H1 (cell line): ENCODE results near the gene CCDC191. TPM values are rescaled to one million over a fixed set of nuclear protein-coding genes. Genes with fewer than 3 reads are reported as not detected.

ENCODE experiments used
- CTCF ChIA-PET: fragments of 300-600 bp; sonication (Branson Sonifier 250); formaldehyde crosslinking; loops from one replicate; lab custom pipeline; 2021; ENCODE audit not compliant: partially characterized antibody; lab: Charles Lee
- POLR2A ChIA-PET: fragments of 300-600 bp; sonication (Branson Sonifier 250); formaldehyde crosslinking; loops from one replicate; lab custom pipeline; 2021; ENCODE audit warnings: inconsistent platforms; ENCODE audit not compliant: partially characterized antibody; lab: Charles Lee
- DNase-seq, 2 experiments: peaks; one replicate each; pipeline versions ENCODE4 v3.0.0 to v3.0.0-alpha.2; 2010 to 2022; ENCODE audit warnings: low spot score in 2 of 2, low read depth in 1 of 2, mixed read lengths in 1 of 2
- FAIRE-seq: peaks from 2 replicates; lab custom pipeline; 2011; peaks lifted over from hg19 to GRCh38; lab: Jason Lieb, UNC
- H2AFZ ChIP-seq: 2 replicates; pipeline ENCODE4 v1.8.1; 2012; ENCODE audit warnings: low read length, inconsistent platforms
- H2AK5ac ChIP-seq: 2 replicates; pipeline ENCODE4 v1.6.1; 2013; ENCODE audit warnings: low read depth, low read length
- H2BK120ac ChIP-seq: replicated peaks from 2 replicates; pipeline ENCODE3; 2013; ENCODE audit warnings: low read depth, low read length, inconsistent platforms
- H2BK12ac ChIP-seq: 2 replicates; pipeline ENCODE4 v1.6.1; 2013; ENCODE audit warnings: low read depth, low read length
- H2BK15ac ChIP-seq: 2 replicates; pipeline ENCODE4 v1.6.1; 2013; ENCODE audit warnings: low read length
- H2BK20ac ChIP-seq: 2 replicates; pipeline ENCODE4 v1.6.1; 2013; ENCODE audit warnings: low read length
- H2BK5ac ChIP-seq: 2 replicates; pipeline ENCODE4 v1.6.1; 2013; ENCODE audit warnings: low read depth, low read length
- H3K14ac ChIP-seq: 2 replicates; pipeline ENCODE4 v1.6.1; 2013; ENCODE audit warnings: inconsistent platforms; ENCODE audit not compliant: insufficient read length
- H3K18ac ChIP-seq: 2 replicates; pipeline ENCODE4 v1.6.1; 2013; ENCODE audit warnings: low read length; ENCODE audit errors: extremely low read depth
- H3K23ac ChIP-seq: 2 replicates; pipeline ENCODE4 v1.6.1; 2013; ENCODE audit warnings: inconsistent platforms; ENCODE audit not compliant: insufficient read length
- H3K23me2 ChIP-seq: 2 replicates; pipeline ENCODE4 v1.6.1; 2013; ENCODE audit warnings: low read depth, low read length
- H3K27ac ChIP-seq: 2 replicates; pipeline ENCODE4 v1.6.1; 2011; ENCODE audit warnings: low read depth, low read length, inconsistent platforms
- H3K27me3 ChIP-seq, 4 experiments: replicated peaks in 1 of 4; 1 replicate in 1 of 4; 2 replicates in 3 of 4; pipeline versions ENCODE4 v1.6.1 to v1.8.1; 2011 to 2013; ENCODE audit warnings: low read length in 3 of 4, mild to moderate bottlenecking in 3 of 4, inconsistent platforms in 2 of 4, mixed read lengths in 2 of 4, moderate library complexity in 1 of 4; ENCODE audit not compliant: control insufficient read depth in 3 of 4, insufficient read depth in 3 of 4; ENCODE audit errors: extremely low read depth in 1 of 4
- H3K36me3 ChIP-seq, 4 experiments: 2 replicates each; pipeline versions ENCODE4 v1.6.1 to v1.8.1; 2011 to 2013; ENCODE audit warnings: mild to moderate bottlenecking in 4 of 4, low read length in 3 of 4, moderate library complexity in 2 of 4, control low read depth in 1 of 4, inconsistent platforms in 1 of 4; ENCODE audit not compliant: insufficient read depth in 4 of 4, control insufficient read depth in 2 of 4
- H3K4ac ChIP-seq: replicated peaks from 2 replicates; pipeline ENCODE3; 2013; ENCODE audit warnings: low read length, low read depth, mixed read lengths, inconsistent platforms; ENCODE audit not compliant: insufficient read length
- H3K4me1 ChIP-seq, 4 experiments: replicated peaks in 1 of 4; 1 replicate in 1 of 4; 2 replicates in 3 of 4; pipeline versions ENCODE4 v1.6.1 to v1.8.1; 2011 to 2013; ENCODE audit warnings: low read length in 3 of 4, inconsistent platforms in 2 of 4, mixed read lengths in 1 of 4; ENCODE audit not compliant: insufficient read depth in 4 of 4, control insufficient read depth in 3 of 4
- H3K4me2 ChIP-seq, 2 experiments: 2 replicates each; pipeline versions ENCODE4 v1.6.1 to v1.8.1; 2011 to 2013; ENCODE audit warnings: low read depth in 2 of 2, low read length in 2 of 2, control low read depth in 1 of 2, inconsistent platforms in 1 of 2, mild to moderate bottlenecking in 1 of 2; ENCODE audit not compliant: insufficient read depth in 1 of 2
- H3K4me3 ChIP-seq, 4 experiments: fragments of 200-600, 300-600 bp in 1 of 4; sonication (generic), shearing (Covaris generic), sonication (Bioruptor Twin) in 1 of 4; 2 replicates each; pipeline versions ENCODE4 v1.5.1 to v1.8.1; 2011 to 2016; ENCODE audit warnings: low read length in 4 of 4, low read depth in 3 of 4, control low read depth in 2 of 4, inconsistent platforms in 2 of 4, mild to moderate bottlenecking in 2 of 4, mixed read lengths in 1 of 4, moderate library complexity in 1 of 4; ENCODE audit not compliant: insufficient read depth in 2 of 4; ENCODE audit errors: extremely low read depth in 1 of 4
- H3K56ac ChIP-seq: replicated peaks from 2 replicates; pipeline ENCODE3; 2013; ENCODE audit warnings: low read depth, mild to moderate bottlenecking, mixed read lengths, low read length, inconsistent platforms; ENCODE audit not compliant: insufficient read length
- H3K79me1 ChIP-seq: 2 replicates; pipeline ENCODE4 v1.6.1; 2013; ENCODE audit warnings: low read depth, low read length, control low read depth
- H3K79me2 ChIP-seq, 2 experiments: 2 replicates each; pipeline versions ENCODE4 v1.6.1 to v1.8.1; 2012 to 2013; ENCODE audit warnings: low read length in 2 of 2, mild to moderate bottlenecking in 2 of 2, inconsistent platforms in 1 of 2; ENCODE audit not compliant: insufficient read depth in 2 of 2, control insufficient read depth in 1 of 2
- H3K9ac ChIP-seq, 4 experiments: replicated peaks in 1 of 4; 1 replicate in 1 of 4; 2 replicates in 3 of 4; pipeline versions ENCODE4 v1.6.1 to v1.8.1; 2011 to 2013; ENCODE audit warnings: low read depth in 3 of 4, low read length in 3 of 4, control low read depth in 2 of 4, mild to moderate bottlenecking in 2 of 4, moderate library complexity in 2 of 4, inconsistent platforms in 1 of 4; ENCODE audit errors: extremely low read depth in 1 of 4
- H3K9me3 ChIP-seq, 2 experiments: 2 replicates each; pipeline versions ENCODE4 v1.6.1 to v1.8.1; 2012 to 2013; ENCODE audit warnings: mild to moderate bottlenecking in 2 of 2, moderate library complexity in 2 of 2, control low read depth in 1 of 2, inconsistent platforms in 1 of 2, low read depth in 1 of 2, low read length in 1 of 2, mixed read lengths in 1 of 2; ENCODE audit not compliant: insufficient read depth in 2 of 2
- H4K20me1 ChIP-seq, 2 experiments: replicated peaks in 1 of 2; 2 replicates each; pipeline versions ENCODE3 to v1.8.1; 2011 to 2013; ENCODE audit warnings: inconsistent platforms in 2 of 2, low read length in 2 of 2, mild to moderate bottlenecking in 1 of 2; ENCODE audit not compliant: insufficient read depth in 2 of 2, control insufficient read depth in 1 of 2
- H4K5ac ChIP-seq: 2 replicates; pipeline ENCODE4 v1.6.1; 2013; ENCODE audit warnings: low read length, low read depth, mixed read lengths, inconsistent platforms; ENCODE audit not compliant: insufficient read length
- H4K8ac ChIP-seq: 2 replicates; pipeline ENCODE4 v1.8.0; 2013; ENCODE audit warnings: mild to moderate bottlenecking, moderate library complexity, low read length, inconsistent platforms; ENCODE audit not compliant: insufficient read depth; ENCODE audit errors: extremely low read depth
- H4K91ac ChIP-seq: replicated peaks from 2 replicates; pipeline ENCODE3; 2013; ENCODE audit warnings: low read length, mixed read lengths, inconsistent platforms; ENCODE audit not compliant: insufficient read length
- GABPA ChIP-seq: IDR thresholded peaks from 2 replicates; pipeline ENCODE4 v1.6.1; 2011; ENCODE audit warnings: mild to moderate bottlenecking, low read length, moderate library complexity, borderline replicate concordance; ENCODE audit not compliant: insufficient read depth
- JUND ChIP-seq: IDR thresholded peaks from 2 replicates; pipeline ENCODE4 v1.6.1; 2011; ENCODE audit warnings: mild to moderate bottlenecking, improper control_type of control experiment, low read length
- KDM1A ChIP-seq: fragments of 200-600, 300-600 bp; sonication (generic); IDR thresholded peaks from 2 replicates; pipeline ENCODE4 v1.7.1; 2016; ENCODE audit warnings: mild to moderate bottlenecking, low read length, borderline replicate concordance
- MAFK ChIP-seq: IDR thresholded peaks from 2 replicates; pipeline ENCODE4 v1.6.1; 2012; ENCODE audit warnings: low read depth, mild to moderate bottlenecking, improper control_type of control experiment, low read length
- PHF8 ChIP-seq: fragments of 200-600 bp; sonication (generic); conservative IDR thresholded peaks from 2 replicates; pipeline ENCODE4 v1.7.1; 2012; ENCODE audit warnings: low read depth, mild to moderate bottlenecking, inconsistent platforms, low read length, moderate library complexity
- RBBP5 ChIP-seq: IDR thresholded peaks from 2 replicates; pipeline ENCODE4 v1.7.1; 2012; ENCODE audit warnings: low read depth, mild to moderate bottlenecking, inconsistent platforms, low read length, moderate library complexity, borderline replicate concordance
- RNF2 ChIP-seq: fragments of 200-900, 300-1000 bp; sonication (generic); IDR thresholded peaks from 2 replicates; pipeline ENCODE4 v1.7.1; 2016; ENCODE audit warnings: borderline replicate concordance, low read depth, mild to moderate bottlenecking, antibody characterized with exemption, low read length; ENCODE audit not compliant: poor library complexity, severe bottlenecking; ENCODE audit errors: missing control alignments
- SP4 ChIP-seq: IDR thresholded peaks from 2 replicates; pipeline ENCODE4 v1.6.1; 2012; ENCODE audit warnings: low read length, inconsistent platforms
- TAF7 ChIP-seq: optimal IDR thresholded peaks from 2 replicates; pipeline ENCODE3; 2011; ENCODE audit warnings: low read depth, mild to moderate bottlenecking, inconsistent platforms, low read length, moderate library complexity, borderline replicate concordance
- TBP ChIP-seq: IDR thresholded peaks from 2 replicates; pipeline ENCODE4 v1.6.1; 2011; ENCODE audit warnings: low read depth, low read length, improper control_type of control experiment
- USF2 ChIP-seq: IDR thresholded peaks from 2 replicates; pipeline ENCODE4 v1.6.1; 2011; ENCODE audit warnings: low read length, improper control_type of control experiment
- ZNF274 ChIP-seq: IDR thresholded peaks from 2 replicates; pipeline ENCODE4 v1.7.0; 2012; ENCODE audit warnings: low read length, borderline replicate concordance; ENCODE audit errors: extremely low read depth
- WGBS, 2 experiments: shearing (Covaris generic) in 1 of 2; methylation state at CpG; one replicate each; pipeline versions ENCODE4 v1.1.6 to v1.1.7; 2013 to 2015; ENCODE audit warnings: low lambda C conversion rate in 2 of 2, mixed read lengths in 2 of 2, inconsistent platforms in 1 of 2, low coverage in 1 of 2, missing lambda C conversion rate in 1 of 2; ENCODE audit not compliant: insufficient replicate concordance in 2 of 2, insufficient coverage in 1 of 2, insufficient read length in 1 of 2; ENCODE audit errors: extremely low coverage in 1 of 2, missing lambda C conversion rate in 1 of 2; 5-methylcytosine and 5-hydroxymethylcytosine counted together
- polyA plus RNA-seq, 7 experiments: library from polyadenylated mRNA; depleted of rRNA in 3 of 7; stranded (reverse) in 5 of 7; unstranded in 2 of 7; fragments of >200 nt in 5 of 7; fragments of 200-250 nt in 2 of 7; gene quantifications; 1 replicate in 5 of 7; 2 replicates in 1 of 7; 4 replicates in 1 of 7; pipeline versions ENCODE4 v1.2.1 to v1.2.3, GENCODE V29; 2011 to 2013; ENCODE audit warnings: missing spikeins in 2 of 7, mixed read lengths in 2 of 7
- total RNA-seq: library from RNA; stranded (reverse); fragmentation: NEBNext Ultra II Directional; extraction: Animal tissue kit (Norgen Biotek cat#: 25700); gene quantifications from 2 replicates; pipeline ENCODE4 v1.2.1, GENCODE V29; 2021

Gene CCDC191
- total and polyA plus RNA-seq, 2 of the 8 experiments (the other 6 are each of a cell fraction or from before 2014, with no cell fraction given): 0.65 to 1.3 TPM

- CTCF ChIA-PET: no interaction called here
- Histone ChIP-seq H3K4ac (no peak overlapping the region), H4K91ac (no peak overlapping the region)
Measured at GRCh38 chr3:114052216-114052615, 4.1 kb downstream of the CCDC191 start.

More at GRCh38 chr3:114052216-114052615, 4.1 kb downstream of the CCDC191 start:
- Histone ChIP-seq H3K27ac (no peak overlapping the region), H3K79me1 (peaks cover 2% of the 10 kb centered on the region; the same call in 1 of the 2 replicates), H2AFZ (no peak overlapping the region), H2BK120ac (no peak overlapping the region), H2BK12ac (no peak overlapping the region), H3K23ac (no peak overlapping the region), H3K79me2 (peaks cover 4 to 7% of the 10 kb centered on the region in 2 experiments), H3K27me3 (peaks cover 0 to 6% (median 0%) of the 10 kb centered on the region in 4 experiments; a peak in 1 of 7 replicates), H4K20me1 (no peaks in the 10 kb centered on the region), H3K4me2 (no peak overlapping the region), H3K4me3 (no peak overlapping the region), H2BK15ac (no peak overlapping the region), H3K14ac (no peak overlapping the region), H3K9ac (no peak overlapping the region), H2AK5ac (no peak overlapping the region), H3K36me3 (no peaks in the 10 kb centered on the region), H4K5ac (no peak overlapping the region), H4K8ac (no peak overlapping the region), H3K56ac (no peak overlapping the region), H2BK20ac (no peak overlapping the region), H3K23me2 (peaks cover 3% of the 10 kb centered on the region; the same call in 1 of the 2 replicates), H3K4me1 (peaks cover 0 to 3% (median under 1%) of the 10 kb centered on the region in 4 experiments; a peak in 2 of 7 replicates), H3K9me3 (no peaks in the 10 kb centered on the region), H2BK5ac (no peak overlapping the region), H3K18ac (no peak overlapping the region)
- DNase-seq (no peak), FAIRE-seq (no peak)
- no peak for TF ChIP-seq RBBP5
- no peak for TF ChIP-seq TBP
- TF ChIP-seq USF2: no peak
- TF ChIP-seq SP4: no peak
- no peak for TF ChIP-seq KDM1A
- no peak for TF ChIP-seq PHF8
- TF ChIP-seq TAF7: no peak
- no peak for TF ChIP-seq RNF2
- TF ChIP-seq JUND: no peak
- TF ChIP-seq GABPA: no peak
- TF ChIP-seq MAFK: no peak
- no peak for TF ChIP-seq ZNF274
- WGBS, 2 experiments: 86% methylated on average over 2 of the region's 2 CpGs; no CpG with 5 or more reads in 1 of the 2 experiments
- POLR2A ChIA-PET: no interaction called here
